ENCODE data around the gene HPF1.
A peak's percentile ranks its signal among the peaks of the same experiment; 100 is the strongest.
"Not testable (repeated sequence)": the region's sequence is repeated elsewhere in the genome, so short reads cannot be mapped to it uniquely, and the experiment has no call there.

HPF1 gene

DNA sequence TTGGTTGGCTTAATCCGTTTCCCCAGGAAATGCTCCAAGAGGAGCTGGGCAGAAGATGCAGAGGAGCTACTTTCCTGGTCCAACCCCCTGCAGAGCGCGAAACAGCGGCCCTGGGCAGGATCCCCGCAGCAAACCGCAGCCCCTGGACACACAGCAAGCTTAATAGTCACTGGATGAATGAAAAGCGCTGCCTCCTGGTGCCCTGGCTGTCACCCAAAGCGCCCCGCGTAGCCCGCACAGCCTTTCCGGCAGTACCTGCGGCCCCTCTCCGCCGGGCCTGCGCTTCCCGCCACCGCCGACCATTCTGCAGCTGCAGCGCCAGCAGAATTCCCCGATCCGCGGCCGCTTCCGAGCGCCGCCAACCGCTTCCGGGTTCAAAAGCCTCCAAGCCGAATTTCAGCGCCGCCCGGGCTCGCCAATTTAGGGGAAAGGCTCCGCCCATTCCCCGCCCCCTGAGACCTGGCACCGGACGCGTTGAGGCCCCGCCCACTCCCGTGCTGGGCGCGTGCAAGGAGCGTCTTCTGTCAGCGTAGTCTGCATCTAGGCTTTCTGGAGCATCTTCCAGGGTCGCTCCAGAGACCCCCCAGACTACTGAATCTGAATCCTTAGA, at the start of gene HPF1:
TSS of gene HPF1 (minus strand) at position 370 of the 610 bp plus-strand sequence. CDS start at position 303, 67 bp downstream.
- peak; percentile 95 for DNase-seq

DNA sequence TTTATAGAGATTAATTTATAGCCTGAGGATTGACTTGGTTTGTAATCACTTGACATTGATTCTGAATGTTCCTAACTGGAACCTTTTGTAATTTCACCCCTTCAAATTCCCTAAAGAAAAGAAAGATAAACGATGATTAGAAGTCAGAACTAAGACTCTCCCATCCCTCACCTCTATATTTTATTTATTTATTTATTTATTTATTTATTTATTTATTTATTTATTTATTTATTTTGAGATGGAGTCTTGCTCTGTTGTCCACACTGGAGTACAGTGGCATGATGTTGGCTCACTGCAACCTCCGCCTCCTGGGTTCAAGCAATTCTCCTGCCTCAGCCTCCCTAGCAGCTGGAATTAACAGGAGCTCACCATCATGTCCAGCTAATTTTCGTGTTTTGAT, 49.0 kb upstream of the HPF1 start:
- DNase-seq: not testable (repeated sequence)

DNA sequence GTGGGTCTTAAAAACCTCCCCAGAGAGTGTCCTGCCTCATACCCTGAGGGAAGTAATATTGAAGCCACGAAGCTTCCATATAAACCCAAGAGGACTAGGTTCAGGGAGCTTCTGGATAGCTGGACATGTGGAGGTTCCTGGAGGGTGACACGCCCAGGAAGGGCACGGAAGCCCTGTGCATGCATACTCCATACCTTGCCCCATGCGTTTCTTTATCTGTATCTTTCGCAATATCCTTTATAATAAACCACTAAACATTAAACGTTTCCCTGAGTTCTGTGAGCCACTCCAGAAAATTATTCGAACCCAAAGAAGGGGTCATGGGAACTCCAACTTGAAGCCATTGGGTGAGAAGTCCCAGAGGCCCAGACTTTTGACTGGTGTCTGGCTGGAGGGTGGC, 45.7 kb upstream of the HPF1 start:
- no peak for DNase-seq

DNA sequence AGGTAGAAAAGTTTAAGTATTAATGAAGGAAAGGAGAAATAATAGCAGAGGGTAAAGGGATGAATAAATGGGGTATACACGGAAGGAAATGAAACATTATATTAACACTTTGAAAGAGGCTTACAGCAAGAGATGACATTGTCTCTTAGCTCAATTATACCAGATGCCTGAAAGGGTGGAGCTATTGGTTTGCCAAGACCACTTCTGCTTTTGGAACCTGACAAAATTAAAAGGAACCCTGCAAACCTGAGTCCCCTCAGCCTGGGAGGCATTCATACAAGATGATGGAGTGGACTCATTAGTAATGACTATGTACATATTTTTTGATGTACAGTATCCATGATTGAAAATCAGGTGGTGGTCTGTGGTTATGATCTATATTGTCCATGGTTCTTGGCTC, 45.1 kb upstream of the HPF1 start:
- DNase-seq: no peak

DNA sequence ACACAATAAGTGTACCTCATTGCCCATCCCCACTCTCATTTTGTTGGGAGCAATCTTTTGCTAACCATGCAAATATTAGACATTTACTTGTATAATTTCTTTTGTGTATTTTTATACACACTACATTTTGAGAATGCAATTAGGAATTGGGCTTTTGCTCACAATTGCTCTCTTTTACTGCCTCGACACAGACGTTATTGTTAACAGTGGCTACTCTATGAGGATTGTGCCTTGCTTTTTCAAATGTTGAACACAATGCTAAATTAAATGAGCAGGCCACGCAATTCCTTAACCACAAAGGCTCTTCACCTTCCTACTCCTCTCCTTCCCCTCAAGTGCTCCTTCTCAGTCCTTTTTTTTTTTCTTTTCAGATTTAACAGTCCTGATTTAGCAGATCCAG, 42.8 kb upstream of the HPF1 start:
- no peak for DNase-seq

DNA sequence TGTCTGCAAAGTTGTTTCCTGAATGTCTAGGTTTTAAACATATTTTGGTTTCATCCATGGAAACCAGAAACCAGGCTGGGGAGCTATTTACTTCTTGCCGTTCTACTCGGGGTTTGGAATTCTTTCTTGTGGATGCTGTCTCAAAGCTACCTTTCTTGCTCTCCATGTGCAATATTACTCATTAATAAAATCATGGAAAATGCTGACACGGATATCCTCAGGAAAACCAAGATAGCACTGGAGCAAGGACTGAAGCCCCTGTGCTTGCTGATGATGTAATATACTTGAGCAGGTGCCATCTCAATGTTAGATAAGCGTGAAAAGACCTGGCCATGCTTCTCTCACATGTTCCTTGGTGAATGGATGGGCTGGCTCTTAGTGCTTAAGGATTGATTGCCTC, 41.5 kb upstream of the HPF1 start:
- DNase-seq: no peak

DNA sequence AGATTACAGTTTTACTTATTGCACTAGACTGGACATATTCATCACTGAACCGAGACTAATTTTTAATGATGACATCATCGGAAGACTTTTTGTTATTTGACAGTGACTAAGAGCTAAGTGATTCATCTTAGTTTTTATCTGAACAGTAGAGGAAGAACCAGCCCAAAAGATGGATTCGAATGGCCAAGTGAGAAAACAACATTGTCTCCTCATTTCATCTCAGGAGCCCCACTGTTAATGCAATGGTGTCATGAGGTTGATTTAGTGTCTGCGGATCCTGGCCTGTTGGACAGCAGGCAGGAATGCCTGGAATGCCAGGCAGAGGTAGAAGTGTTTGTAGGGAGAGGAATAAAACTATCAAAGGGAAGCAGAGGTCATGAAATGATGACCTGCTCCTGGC, 37.8 kb upstream of the HPF1 start:
- DNase-seq: no peak

DNA sequence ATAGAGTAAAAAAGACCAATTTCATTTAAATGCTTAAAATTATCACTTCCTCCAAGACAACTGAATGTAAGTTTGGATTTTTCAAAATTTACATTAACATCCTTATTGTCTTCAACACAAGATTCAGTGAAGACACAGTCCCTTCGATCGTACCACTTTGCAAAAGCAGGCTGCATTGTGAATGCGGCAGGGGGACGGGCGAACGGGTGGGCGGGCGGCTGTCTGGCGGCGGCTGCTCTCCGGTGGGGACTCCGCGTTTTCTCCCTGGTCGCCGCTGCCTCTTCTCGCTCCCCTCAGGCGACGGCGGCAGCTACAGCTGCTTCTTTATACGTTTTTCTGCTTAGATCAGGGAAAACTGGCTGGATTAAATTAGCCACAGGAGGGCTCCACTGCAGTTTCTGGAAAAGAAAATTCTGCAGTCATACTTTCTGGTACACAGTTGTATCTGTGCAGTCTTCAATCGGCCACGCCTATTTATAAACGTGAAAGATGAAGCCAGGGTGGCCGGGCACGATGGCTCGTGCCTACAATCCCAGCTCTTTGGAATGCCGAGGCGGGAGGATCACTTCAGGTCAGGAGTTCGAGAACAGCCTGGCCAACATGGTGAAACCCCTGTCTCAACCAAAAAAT, 33.9 kb upstream of the HPF1 start:
- peak; percentile 67 for DNase-seq

DNA sequence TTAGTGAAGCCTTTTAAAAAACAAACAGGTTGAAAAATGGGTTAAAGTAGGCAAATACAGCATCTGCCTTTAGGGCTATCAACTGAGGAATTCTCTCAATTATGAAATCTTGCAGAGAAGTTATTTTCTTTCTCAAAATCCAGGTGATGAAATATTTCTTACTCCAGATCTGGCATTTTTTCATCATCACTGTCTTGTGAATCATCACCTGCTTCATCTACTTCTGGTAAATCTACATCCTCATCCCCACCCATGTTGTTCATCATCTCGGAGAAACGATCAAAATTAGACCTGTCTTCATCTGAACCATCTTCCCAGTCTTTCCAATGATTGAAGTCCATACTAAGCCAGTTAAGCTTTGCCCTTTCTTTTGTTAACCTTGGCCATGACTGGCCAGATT, 33.3 kb upstream of the HPF1 start:
- DNase-seq: no peak

DNA sequence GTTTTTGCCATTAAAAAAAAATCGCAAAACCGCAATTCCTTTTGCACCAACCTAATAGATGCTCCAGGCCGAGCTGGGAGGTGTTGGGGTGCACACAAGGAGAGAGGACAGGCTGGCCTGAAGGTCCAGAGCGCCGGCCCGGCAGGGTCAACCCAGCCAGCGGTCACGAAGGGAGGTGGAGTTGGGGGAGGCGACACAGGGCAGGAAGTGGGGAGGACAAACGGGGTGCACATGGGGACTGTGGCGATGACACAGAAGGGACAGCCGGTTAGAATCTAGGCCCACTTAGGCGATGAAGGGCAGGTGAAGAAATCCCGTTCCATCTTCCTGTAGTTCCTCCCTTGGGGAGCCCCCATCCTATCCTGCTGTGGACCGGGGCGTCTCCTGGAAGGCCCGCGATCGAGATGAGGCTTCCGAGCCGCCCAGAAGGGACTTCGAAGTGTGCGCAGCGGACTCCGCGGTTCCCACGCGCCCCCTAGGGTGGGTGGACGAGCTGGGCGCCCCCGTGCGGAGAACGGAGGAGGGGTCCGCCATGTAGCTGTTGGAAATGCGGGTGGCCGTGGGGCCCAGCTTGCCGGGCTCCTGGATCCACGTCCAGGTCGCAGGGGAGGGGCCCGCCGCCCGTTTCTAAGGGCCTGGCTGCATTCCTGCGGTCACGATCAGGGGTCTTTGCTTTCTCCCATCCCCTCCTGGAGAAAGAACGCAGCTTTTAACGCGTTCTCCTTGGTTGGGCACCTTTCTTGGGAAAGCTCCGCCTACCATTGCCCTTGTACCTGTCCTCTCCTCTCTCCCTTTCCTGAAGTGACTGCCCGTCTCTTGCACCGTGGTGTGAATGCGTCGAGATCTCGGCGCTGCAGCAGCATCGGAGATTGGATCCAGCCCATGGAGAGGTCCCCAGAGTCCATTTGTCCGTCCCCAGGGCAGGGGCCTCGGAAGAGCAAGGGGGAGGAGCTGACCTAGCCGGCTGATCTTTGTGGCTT, 17.0 kb upstream of the HPF1 start:
- DNase-seq: peak; percentile 36

DNA sequence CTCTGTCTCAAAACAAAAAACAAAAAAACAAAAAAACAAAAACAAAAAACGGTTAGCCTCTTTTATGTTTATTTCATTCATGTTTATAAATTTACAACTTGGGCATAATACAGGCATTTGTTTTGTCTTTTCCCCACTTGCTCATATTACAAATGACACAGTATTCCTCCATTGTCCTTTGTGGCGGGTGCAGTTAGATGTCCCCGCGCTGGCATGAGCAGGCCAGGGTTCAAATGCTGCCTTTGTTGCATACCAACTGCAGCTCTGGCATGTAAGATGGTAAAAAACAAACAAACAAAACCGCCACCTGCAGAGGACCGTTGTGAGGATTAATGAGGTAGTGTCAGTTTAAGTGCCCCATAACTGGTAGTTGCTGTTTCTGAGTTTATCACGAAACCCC, 16.1 kb upstream of the HPF1 start:
- DNase-seq: no peak

DNA sequence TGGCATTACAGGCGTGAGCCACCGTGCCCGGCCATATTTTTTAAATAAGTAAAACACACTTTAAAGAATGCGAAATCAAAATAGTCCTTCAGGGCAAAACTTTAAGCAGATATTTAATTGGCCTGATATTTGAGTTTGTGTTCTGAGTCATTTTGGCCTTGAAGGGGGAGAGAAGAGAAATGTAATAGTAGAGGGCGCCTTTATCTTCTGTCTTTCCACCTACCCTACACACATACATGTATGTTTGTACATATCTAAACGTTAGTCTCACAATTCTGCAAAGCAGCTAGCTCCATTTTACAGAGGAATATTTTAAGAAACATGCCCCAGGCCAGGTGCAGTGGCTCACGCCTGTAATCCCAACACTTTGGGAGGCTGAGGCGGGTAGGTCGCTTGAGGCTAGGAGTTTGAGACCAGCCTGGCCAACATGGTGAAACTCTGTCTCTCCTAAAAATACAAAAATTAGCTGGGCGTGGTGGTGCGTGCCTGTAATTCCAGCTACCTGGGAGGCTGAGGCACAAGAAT, 13.9 kb upstream of the HPF1 start:
- DNase-seq: not testable (repeated sequence)

DNA sequence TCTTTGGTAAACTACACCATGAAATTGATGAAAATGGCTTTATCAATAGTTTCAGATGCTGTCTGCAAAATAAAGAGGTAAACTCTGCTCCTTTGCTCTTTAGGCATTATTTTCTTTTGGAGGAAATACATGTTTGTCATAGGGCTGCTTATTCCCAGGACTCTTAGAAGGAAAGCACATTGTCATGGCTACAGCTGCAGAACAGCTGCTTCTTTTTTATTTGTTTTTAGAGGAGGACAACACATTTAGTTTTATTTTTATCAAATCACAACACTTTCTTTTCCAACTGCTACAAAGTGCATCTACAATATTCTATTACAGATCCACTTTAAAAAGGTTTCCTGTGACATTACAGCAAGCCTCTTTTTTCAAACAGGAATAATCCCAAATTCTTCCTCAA, 12.7 kb upstream of the HPF1 start:
- no peak for DNase-seq

DNA sequence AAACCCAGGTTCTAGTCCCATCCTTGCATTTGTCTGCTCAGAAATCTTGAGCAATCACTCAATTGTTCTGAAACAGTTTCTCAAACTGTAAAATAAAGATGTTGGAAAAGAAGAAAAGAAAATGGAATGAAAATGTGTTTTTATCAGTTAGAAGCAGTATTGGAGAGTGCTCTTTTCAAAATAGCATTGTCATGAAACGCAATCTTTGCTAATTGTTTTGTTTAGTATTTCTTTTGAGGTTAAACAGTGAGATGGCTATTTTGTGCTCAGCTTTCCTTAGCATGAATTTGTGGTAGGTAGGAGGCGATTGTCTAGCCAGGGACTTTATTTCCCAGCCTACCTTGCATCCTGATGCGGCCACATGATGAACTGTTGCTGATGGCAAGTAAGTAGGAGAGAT, 10.6 kb upstream of the HPF1 start:
- DNase-seq: no peak

DNA sequence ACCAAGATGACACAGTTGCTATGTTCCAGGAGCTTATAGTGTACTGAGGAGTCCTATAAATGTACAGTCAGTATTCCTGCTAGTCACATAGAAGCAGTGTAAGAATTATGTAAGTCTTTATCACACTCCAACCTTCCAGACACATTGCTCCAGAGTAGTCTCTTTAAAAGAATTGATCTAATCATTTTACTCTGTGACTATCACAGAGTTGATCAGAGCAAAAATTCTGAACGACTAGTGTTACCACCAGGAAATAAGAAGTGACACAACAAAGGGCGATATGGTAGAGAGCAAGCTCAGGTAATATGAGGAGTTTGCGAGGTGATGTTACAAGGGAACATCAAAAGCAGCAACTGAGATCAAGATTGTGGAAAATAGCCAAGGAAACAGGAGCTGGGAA, 9.0 kb upstream of the HPF1 start:
- DNase-seq: no peak

DNA sequence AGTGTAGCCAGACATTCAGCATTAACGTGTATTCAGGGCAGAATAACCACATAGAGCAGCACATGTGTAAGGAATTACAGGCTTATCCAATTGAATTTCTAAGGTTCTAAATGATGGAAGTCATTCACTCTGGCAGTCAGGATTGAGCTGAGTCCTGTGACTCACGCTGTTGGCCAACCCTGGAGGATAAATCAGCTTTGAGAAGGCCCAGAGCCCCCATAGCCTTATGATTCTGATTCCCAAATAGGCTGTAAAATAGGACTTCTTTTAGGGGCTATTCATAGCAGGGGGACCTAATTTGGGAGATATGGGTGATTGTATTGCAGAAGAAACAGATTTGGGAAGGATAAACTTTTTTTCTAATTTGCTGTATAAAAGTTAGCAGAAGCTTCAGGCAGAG, 8.1 kb upstream of the HPF1 start:
- no peak for DNase-seq

DNA sequence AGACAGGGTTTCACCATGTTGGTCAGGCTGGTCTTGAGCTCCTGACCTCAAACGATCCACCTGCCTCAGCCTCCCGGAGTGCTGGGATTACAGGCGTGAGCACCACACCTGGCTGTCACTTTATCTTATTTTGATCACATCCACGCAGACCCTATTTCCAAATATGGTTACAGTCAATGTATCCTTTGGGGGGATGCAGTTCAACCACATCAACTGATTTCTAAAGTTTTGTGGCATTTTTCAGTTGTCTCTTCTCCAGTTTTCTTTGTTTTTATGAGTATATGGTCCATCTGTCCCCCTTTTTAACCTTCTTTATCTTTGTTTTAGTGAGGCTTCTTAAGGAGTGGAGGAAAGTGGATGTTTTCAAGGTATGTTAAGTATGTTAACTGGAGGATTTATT, 4.1 kb upstream of the HPF1 start:
- DNase-seq: no peak

DNA sequence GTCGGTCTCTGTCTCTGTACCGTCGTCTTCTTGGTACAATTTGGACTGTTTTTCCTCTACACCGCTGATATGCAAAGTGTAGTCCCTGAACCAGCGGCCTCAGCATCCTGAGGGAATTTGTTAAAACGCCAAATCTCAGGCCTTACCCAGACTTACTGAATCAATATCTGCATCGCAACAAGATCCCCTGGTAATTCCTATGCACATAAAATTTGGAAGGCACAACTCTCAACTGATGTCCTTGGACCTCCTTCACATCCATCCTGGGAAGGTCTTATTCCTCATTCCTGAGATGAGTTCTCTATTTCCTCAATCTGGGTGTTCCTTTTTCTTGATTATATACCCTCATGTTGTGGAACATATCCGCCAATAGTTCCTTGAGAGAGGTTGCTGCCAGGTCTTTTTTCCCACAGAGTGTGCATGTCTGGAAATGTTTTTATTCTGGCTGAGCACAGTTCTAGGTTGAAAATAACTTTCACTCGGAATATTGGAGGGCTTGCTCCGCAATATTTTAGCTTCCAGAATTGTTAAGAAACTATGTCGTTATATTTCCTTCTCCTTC, 738 bp upstream of the HPF1 start:
- peak; percentile 35 for DNase-seq

DNA sequence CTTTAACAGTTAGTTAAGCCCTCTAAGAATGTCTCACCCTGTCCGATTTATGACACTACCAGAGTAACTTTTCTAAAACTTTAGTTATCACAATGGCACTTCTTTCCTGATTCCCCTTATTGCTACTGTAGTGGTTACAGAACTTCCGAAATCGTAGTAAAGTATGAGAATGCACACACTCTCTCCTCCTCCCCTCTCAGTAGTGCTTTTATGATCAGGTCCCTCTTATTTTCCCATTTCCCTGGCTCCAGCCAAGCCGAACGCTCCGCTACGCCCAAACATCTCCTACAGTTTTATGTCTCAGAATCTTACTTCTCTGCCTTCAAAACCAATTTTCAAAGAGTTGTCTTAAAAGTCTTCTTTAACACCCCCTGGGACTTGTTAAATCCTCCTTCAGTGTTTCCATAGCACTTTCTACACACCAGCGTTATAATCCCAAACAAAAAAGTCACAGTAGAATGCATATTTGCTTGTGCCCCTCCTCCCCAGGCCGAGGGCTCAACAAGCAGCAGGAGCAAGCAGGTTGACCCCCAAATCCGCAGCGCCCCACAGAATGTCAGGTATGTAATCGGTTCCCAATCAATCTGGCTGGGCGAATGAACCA, 671 bp downstream of the HPF1 start:
- peak; percentile 19 for DNase-seq

DNA sequence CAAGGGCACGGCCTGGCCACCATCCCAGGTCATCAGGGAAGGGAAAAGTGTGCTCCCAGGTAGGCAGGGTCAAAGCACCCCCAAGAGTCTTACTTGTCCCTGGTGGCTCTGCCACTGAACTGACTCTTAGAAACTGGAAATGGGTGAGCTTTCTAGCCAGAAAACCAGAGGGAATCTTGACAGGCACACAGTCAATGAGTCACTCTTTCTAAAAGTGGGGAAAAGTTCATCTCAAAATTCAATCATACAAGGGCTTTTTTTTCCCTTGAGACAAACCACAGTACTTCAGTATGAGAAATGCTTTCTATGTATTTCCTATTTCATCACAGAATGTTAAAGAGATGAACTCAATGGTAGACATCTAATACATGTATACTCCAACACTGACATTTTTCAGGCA, 12.5 kb downstream of the HPF1 start:
- DNase-seq: no peak

DNA sequence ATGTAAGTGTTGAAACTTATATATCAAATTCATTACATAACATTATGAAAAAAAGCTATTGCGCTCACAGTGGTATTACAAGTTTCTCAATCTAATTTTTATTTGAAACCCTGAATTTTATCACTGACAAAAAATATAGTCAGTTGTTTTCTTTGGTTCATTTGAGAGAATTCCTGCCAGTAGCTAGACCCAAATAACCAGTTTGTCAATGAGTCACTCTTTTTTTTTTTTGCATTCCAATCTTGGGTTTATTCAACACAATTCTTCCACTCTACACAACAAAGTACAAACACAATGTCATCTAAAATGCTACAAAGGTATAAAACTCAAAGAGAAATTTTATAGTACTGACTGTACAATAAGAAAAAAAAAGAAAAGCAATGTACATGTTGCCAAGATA, 13.1 kb downstream of the HPF1 start:
- DNase-seq: no peak

DNA sequence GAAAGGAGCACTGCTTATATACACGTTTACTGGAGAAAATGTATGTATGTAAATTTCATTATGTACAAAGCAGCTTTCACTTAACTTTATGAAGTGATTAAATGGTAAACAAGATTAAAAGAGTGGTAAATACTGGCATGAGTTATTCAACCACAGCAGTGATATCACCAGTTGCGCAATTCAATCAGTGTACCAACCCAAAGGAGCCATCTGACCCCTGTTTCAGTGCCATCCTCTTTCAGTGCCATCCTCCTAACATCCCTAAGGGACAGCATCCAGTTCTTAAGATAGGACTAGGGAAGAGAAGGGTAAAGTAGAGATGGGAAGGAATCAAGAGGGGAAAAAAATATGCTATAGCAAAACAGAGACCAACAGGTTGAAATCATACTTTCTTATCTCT, 16.2 kb downstream of the HPF1 start:
- no peak for DNase-seq

DNA sequence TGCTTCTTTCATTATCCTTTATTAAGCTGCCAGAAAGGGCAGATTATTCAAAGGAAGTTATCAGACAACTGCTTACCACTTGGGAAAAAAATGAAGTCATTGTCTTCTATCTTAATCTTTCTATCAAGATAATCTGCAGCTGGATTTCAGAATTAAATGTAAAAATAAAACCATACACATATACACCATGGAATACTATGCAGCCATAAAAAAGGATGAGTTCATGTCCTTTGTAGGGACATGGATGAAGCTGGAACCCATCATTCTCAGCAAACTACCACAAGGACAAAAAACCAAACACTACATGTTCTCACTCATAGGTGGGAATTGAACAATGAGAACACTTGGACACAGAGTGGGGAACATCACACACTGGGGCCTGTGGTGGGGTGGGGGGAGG, 19.1 kb downstream of the HPF1 start:
- DNase-seq: not testable (repeated sequence)

Measured in femur (tissue), 1 donor.